ENCODE results near the gene PAFAH1B1.
"Not testable (repeated sequence)": the region's sequence is repeated elsewhere in the genome, so short reads cannot be mapped to it uniquely, and the experiment has no call there.

GRCh38 chr17:2622721-2623301 lies 29.4 kb downstream of the PAFAH1B1 start:
- TF ChIP-seq CTCF (IDR thresholded peaks at IDR 0.05 in 4 of 5, conservative IDR thresholded peaks at IDR 0.05 in 1 of 5); POLR2A (IDR thresholded peaks at IDR 0.05): not testable (repeated sequence)
